ENCODE data around the gene GNB5.

Gene GNB5

DNA sequence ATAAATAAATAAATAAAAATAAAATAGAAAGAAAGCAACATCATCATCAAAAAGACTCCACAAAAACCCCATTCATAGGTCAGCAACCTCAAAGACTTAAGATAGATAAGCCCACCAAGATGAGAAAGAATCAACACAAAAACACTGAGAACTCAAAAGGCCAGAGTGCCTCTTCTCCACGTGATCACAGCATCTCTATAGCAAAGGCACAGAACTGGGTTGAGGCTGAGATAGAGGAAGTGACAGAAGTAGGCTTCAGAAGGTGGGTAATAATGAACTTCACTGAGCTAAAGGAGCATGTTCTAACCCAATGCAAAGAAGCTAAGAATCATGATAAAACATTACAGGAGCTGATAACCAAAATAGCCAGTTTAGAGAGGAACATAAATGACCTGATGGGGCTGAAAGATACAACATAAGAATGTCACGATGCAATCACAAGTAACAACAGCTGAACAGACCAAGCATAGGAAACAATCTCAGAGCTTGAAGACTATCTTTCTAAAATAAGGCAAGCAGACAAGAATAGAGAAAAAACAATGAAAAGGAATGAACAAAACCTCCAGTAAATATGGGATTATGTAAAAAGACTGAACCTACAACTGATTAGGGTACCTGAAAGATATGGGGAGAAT is 26.4 kb downstream of the GNB5 start:
- DNase-seq, result no peak

DNA sequence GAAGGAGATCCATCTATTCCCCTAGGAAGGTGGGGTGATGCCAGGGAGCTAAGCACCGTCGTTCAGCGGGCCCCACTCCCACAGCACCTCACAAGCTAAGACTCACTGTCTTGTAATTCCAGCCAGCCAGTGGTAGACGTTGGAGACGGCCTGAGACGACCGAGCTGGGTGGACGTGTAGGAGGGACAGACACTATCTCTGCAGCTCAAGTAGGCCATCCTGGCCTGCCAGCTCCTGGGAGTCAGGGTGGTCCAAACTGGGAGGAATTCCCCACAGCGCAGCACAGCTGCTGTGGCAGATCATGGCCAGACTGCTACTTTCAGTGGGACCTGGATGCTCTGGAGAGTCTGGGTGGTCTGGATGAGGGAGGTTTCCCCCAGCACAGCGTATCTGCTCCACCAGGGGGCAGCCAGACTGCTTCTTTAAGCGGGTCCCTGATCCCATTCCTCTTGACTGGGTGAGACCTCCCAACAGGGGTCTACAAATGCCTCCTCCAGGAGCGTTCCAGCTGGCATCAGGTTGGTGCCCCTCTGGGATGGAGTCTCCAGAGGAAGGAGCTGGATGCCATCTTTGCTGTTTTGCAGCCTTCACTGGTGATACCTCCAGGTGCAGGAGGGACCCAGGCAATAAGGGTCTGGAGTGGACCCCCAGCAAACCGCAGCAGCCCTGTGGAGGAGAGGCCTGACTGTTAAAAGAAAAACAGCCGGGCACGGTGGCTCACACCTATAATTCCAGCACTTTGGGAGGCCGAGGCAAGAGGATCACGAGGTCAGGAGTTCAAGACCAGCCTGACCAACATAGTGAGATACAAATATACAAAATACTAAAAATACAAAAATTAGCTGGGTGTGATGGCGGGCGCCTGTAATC is 27.6 kb downstream of the GNB5 start:
- DNase-seq, result no peak

DNA sequence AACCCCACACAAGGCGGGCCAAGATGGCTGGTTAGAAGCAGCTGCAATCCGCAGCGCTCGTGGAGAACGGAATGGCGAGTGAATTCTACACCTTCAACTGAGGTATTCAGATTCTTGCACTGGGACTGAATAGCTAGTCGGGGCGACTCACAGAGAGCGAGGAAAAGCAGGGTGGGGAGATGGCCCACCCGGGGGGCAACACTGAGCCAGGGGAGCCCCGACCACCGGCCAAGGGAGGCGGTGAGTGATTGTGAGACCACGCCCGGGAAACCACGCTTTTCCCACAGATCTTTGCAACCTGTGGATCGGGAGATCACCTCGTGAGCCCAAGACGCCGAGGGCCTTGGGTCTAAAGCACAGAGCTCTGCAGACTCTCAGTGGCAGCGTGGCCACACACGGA is 28.3 kb downstream of the GNB5 start:
- no peak for DNase-seq

DNA sequence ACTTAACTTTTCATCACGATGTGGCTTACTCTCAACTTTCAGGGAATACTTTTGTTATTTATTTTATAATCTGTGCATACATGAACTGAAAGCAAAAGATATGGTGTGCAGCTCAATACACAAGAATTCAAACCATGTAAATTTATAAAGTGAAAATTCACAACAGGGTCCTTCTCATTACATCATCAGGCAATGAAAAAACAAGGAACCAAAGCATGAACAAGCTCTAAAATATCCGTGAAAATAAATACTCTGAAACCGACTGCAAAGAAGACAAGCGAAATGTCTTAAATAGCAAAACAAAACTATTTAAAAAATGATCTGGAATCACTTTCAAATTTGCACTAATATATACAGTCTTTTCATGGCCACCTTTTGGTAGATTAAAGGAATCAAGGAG is 28.9 kb downstream of the GNB5 start:
- no peak for DNase-seq

DNA sequence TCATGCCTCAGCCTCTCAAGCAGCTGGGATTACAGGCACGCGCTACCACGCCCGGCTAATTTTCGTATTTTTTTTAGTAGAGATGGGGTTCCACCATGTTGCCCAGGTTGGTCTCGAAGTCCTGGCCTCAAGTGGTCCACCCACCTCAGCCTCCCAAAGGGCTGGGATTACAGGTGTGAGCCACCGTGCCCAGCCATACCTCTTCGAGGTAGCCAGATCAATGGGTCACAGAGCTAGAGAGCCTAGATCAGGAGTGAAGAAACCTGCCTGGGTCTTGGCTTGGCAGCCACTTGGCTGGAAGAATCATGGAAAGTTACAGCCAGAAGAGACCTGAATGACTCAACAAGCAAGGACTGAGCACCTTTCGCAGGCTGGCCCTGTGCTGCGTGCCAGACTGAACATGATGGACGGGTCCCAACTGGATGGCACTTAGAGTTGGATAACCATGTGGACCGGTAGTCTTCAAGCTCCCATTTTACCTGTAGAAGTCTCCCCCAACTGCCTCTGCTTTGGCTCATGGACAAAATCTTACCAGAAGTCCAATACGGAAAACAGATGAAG is 29.7 kb downstream of the GNB5 start:
- no peak for DNase-seq

DNA sequence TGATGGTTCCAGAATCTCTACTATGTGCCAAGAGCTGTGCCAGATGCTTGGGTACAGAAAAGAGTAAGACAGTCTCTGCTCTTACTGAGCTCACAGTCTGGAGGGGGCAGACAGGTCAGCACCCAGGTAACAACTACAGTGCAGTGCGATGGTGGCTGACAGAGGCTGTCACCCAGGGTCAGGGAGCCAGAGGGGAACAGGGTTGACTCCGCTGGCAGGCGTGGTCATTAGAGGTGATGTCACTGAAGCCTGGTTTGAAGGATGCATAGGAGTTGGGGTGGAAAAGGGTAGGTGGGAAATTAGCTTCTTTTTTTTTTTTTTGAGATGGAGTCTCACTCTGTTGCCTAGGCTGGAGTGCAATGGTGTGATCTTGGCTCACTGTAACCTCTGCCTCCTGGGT is 31.5 kb downstream of the GNB5 start:
- DNase-seq, result no peak

DNA sequence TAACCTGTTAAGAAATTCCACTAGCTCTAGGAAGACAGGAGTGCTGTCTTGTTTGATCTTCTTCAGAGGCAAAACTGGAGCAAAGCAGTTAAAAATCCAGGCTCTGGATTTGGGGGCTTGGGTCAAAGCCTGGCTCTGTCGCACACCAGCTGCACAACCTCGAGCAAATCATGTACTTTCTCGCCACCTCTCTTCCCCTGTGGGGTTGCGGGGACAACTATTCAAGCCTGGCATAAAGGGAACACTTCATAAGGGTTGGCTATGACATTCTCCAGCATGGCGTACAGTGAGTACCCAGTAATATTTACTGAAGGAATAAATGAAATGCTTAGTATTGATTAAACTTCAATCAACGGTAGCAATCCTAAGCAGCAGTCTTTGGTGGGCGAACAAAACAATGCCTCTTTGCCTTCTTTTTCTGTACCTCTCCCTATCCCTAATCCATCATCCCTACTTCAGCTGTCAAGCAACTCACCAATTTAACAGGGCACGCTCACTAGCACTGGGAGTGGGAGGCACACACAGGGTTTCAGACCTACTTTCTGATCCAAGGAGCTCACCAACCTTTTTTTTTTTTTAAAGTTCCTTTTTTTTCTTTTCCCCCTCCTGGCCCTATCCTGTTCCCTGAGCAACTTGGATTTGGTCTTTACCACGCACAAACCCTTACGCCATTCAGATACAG is 33.0 kb downstream of the GNB5 start:
- DNase-seq, result no peak

DNA sequence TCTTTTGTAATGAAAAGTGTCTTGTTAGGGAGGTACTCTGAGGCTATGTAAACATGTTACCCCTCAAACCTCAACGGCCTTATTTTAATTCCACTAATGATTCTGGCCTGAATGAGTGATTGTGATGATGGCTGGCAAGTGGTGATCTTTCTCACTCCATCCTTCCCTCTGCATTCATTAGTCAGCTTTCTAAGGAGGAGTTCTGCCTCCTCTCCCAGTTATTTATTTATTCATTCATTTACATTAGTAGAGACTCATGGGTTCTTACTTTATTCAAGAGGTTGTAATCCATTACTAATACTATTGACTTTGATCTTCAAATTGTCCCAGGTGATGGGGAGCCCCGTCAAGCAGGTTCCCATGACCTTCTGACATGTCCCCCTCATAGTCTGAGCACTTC is 35.3 kb downstream of the GNB5 start:
- no peak for DNase-seq

DNA sequence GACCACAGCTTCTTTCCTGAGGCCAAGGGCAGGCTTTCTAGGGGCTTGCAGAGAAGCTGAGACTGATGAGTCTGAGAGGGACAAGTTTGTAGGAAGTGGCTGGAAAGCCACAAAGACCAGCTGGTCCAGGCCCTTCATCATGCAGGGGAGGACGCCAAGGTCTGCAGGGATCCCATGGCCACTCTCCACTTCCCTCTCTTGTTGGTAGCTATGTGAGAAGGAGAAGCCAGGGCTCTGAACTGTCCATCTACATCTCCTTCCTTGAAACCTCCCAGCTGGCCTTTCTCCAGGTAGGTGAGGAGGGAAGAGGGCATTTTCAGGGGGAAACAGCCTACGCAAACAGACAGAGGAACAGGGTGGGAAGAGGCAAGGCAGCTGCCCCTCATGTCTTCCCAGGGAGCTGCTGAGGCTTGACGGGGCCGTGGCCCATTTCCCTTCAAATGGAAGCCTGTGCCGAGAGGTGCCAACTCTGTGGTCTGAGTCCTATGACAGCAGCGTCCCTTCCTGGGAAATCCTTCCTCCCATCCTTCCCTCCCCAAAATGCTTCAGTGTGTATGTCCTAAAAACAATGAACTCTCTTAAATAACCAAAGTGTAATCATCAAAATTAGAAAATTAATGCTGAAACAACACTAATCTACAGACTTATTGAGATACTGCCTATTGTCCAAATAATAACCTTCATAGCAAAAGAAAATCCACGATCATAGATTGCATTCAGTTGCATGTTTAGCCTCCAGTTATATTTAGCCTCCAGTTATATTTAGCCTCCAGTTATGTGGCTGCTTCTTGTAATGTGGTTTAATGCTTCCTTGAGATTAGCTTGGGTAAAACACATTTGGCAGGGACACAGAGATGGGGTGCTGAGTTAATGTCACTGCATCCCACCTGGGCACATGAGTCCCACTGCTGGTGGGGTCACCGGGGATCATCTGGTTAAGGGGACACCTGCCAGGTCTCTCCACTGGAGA is 36.0 kb downstream of the GNB5 start:
- no peak for DNase-seq

DNA sequence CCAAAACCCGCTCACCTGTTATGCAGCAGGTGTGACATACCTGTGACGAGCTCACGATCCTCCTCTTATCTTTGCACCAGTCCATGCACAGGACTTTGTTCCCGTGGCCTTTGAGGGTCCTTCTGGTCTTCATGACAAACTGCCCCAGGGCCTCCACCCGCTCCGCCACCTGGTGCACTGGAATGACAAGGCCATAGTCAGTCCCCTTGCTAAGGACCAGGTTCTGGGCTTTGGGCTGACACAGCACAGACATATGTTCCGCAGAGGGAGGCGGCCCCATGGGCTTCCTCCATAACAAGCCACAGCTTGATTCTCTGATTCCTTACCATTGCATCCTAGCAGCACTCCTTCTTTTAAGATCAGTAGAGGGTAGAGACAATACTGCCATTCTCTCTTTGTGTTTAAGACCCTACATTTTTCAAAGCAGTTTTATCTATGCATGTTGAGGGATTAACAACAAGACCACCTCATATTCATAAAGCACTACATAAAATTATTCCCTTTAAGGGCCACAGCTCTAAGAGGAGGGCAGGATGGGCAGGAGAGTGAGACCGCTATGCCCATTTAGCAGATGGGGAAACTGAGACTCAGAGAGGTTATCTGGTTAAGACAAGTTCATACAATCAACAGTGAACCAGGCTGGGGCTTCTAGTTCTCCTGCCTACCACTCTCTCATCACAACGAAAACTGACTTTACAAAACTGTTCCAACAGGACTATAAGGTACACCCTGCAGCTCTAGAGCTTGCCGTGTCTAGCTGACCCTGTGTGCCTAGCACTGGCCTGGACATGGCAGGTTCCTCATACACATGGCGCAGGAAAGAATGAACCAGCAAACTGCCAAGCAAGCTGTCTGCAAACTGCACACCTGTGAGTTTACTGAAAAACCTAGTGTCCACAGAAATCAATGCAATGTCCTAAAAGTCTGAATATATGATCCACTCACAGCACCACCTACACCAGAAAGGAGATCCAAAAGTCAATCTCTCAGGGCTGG is 37.0 kb downstream of the GNB5 start:
- no peak for DNase-seq

DNA sequence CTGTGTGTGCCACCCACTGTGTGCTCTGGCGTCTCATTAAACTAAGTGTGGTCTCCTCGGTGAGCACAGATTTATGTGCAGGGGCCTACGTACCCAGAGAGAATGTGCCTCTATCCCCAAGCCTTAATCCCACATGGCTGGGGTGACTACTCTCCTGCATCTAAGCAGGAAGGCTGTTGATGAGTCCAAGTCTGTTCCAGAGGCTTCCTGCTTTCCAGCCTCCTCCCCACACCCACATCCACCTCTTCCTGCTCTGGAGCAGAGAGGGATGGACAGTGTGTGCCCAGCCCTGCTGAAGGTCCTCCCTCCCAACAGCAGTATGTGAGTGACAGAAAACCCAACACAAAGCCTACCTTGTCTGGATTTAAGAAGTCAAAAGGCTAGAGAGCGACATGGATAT is 39.8 kb downstream of the GNB5 start:
- DNase-seq, result no peak

DNA sequence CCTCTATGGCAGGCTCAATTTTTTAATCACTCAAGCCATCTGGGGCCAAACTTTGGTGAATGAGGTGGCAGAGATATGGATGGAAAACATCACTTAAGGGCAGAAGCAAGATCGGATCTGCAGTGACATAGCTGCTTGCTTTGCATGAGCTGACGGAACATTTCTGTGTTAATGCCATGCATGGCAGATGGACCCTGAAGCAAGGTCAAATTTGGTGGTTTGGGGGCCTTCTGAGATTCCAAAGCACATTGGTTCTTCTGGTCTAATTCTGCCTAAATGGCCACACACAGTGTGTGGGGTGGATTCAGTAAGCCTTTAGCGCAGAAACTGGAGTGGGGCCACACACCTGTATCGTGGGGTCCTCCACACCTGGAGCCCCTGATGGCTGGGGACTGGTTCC is 40.3 kb downstream of the GNB5 start:
- DNase-seq, result no peak

DNA sequence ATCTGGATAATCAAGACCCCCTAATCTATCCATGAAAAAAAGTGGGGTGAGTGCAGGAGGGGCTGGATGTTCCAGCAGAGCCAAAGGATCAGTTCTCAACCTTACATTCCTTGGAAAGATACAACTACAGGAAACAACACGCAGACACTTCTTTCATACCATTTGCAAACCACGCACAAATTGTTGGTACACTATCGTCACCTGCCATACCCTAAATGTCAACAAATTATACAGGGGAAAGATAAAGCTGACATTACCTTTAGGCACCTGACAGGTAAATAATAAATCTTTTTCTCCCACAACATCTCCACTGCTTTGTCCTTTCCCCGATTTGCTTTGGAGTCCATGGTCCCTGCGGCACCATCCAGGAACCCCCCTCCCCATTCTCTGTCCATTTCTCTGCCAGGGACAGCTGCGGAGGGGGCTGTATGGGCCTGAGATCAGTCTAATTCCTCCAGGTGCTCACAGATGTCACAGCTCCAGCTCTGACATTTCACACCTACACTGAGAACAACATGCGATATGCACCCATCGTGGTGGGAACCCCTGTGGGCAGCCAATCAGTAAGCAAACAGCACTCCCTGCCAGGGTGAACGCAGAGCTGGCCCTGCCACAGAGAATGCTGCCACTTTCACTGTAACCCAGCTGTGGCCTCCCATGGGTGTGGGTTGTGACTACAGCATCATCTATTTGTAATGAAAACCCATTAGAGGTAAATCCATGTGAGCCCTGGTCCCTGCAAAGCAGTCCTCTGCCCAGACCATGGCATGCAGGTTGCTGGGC is 41.0 kb downstream of the GNB5 start:
- DNase-seq, result no peak

DNA sequence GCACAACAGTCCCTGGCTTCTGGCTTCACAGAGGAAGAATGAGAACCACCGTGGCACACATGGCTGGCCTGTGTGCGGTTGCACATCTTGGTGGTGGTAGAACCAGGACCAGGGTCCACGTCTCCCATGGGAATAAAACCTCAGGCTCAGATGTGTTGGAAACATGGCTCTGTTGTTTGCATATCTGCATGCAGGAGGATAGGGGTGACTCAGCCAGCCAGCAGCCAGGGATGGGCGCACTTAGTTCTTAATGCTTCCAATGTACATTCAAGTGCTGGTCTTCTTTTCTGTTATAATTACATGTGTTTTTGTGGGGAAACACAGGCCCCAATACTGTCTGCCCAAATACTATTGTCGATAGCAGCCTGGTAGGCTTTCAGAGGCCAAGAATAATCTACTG is 42.8 kb downstream of the GNB5 start:
- no peak for DNase-seq

DNA sequence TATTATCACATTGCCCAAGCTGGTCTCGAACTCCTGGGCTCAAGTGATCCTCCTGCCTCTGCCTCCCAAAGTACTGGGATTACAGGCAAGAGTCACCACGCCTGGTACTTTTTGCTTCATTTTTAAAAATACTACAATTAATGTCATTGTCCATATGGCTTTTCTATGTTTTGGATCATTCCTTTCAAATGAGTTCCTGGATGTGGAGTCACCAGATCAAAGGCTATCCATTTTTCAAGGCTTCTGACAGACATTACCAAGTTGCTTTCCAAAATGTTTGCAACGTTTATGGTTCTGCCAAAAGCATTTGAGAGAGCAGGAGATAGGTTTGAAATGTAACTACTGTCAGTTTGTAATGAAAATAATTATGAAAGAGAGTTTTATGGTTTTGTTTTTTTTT is 44.4 kb downstream of the GNB5 start:
- DNase-seq, result no peak

DNA sequence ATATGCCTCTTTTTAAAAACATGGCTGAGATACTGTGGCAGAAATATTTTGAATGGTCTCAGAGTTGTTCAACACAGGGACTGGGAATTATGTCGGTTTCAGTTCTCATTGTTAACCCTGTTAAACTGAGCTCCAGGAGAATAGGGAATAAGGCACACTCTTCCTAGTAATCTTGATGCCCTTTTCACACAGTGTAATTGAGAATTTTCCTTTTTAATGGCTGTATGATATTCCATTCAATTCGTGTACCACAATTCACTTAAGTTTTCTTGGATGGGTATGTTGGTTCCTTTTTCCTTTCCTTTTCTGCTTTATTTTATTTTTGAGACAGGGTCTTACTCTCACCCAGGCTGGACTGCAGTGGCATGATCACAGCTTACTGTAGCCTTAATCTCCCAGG is 44.9 kb downstream of the GNB5 start:
- no peak for DNase-seq

DNA sequence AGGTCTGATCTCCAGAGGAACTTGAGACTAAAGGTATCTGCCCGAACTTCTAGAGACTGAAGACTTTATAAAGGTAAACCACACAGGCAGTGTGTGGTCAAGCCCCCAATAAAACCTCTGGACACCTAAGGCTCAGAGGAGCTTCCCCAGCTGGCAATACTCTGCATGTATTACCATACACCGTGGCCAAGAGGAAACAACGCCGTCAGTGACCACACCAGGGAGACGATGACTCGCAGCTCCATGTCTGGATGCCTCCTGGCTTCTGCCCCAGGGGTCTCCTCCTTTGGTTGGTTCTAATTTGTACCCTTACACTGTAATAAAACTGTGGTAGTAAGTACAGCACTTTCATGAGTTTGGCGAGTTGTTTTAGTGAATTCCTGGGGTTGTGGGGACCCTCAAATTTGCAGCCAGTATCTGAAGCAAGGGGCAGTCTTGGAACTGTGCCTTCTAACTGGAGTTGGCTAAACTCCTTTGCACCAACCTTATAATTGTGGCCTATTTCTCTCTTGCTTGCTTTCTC is 46.5 kb downstream of the GNB5 start:
- no peak for DNase-seq

DNA sequence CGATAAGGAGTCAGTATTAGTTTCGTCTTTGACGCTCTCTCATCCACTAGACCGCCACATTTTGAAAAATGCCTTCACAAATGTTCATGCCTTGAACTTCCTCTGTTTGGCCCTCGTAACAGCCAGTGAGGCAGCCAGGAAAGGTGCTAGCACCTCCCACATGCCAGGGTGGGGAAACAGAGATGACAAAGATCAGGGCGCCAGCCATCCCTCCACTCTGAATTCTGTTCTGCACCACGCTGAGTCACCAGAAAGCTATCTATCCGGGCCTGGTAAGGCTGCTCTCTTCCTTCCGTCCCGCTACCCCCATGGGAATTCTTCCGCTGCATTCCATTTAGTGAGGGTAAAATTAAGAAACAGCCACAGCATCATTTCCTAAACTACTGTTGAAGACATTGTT is 47.3 kb downstream of the GNB5 start:
- DNase-seq, result no peak

DNA sequence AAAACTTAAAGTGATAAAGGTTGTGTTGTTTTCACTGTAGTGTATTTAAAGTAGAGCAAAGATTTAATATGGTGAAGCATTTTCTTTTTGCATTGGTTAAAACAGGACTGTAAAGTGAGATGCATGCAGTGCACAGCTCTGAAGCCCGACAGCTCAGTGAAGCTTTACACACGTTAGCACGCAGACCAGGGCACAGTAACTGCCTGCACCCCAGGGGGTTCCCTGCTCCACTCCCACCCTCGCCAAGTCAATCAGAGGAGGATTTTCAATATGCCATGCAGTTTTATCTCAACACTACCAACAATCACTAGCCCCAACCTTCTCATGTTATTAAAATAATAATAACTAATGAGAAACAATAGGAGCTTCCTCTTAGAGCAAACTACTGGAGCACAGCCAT is 50.5 kb downstream of the GNB5 start:
- no peak for DNase-seq

All from activated CD4-positive, alpha-beta T cell treated with anti-CD3 and anti-CD28 coated beads, Interleukin-10, Interleukin-2, amounts not matched to agents 100 ng/mL and 50 ng/mL, durations not matched to agents 16 hours and 8 hours (primary cell).